Keratinocyte (primary cell): ENCODE measurements around the gene MYB.
"Not testable (repeated sequence)": the region's sequence is repeated elsewhere in the genome, so short reads cannot be mapped to it uniquely, and the experiment has no call there.

ENCODE experiments used
- EZH2 ChIP-seq: IDR thresholded peaks from one replicate; pipeline ENCODE4 v1.6.1; 2012; ENCODE audit warnings: inconsistent platforms, mild to moderate bottlenecking, low read length, moderate library complexity
- TF ChIP-seq, protein P1 (sequence below), 3 experiments: IDR thresholded peaks in 1 of 3; conservative IDR thresholded peaks in 1 of 3; optimal IDR thresholded peaks in 1 of 3; 2 replicates in 2 of 3; 3 replicates in 1 of 3; pipeline versions ENCODE3 to v1.5.1; 2011; ENCODE audit warnings: low read length in 3 of 3, mild to moderate bottlenecking in 3 of 3, moderate library complexity in 2 of 3, control low read depth in 1 of 3, inconsistent platforms in 1 of 3; ENCODE audit not compliant: insufficient read depth in 2 of 3; ENCODE audit errors: extremely low read depth in 1 of 3

GRCh38 chr6:135246412-135247012, 65.4 kb downstream of the MYB start:
- TF ChIP-seq, protein P1, sequence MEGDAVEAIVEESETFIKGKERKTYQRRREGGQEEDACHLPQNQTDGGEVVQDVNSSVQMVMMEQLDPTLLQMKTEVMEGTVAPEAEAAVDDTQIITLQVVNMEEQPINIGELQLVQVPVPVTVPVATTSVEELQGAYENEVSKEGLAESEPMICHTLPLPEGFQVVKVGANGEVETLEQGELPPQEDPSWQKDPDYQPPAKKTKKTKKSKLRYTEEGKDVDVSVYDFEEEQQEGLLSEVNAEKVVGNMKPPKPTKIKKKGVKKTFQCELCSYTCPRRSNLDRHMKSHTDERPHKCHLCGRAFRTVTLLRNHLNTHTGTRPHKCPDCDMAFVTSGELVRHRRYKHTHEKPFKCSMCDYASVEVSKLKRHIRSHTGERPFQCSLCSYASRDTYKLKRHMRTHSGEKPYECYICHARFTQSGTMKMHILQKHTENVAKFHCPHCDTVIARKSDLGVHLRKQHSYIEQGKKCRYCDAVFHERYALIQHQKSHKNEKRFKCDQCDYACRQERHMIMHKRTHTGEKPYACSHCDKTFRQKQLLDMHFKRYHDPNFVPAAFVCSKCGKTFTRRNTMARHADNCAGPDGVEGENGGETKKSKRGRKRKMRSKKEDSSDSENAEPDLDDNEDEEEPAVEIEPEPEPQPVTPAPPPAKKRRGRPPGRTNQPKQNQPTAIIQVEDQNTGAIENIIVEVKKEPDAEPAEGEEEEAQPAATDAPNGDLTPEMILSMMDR (optimal IDR thresholded peaks at IDR 0.05 in 1 of 3, IDR thresholded peaks at IDR 0.05 in 1 of 3, conservative IDR thresholded peaks at IDR 0.05 in 1 of 3; ENCODE audit: extremely low read depth in 1 of 3, insufficient read depth in 2 of 3, low read length in 3 of 3) = not testable (repeated sequence)
- TF ChIP-seq EZH2 = not testable (repeated sequence)
